Right lobe of liver (tissue), 6 donors: Measurements from ENCODE around the gene SORL1. TPM values are rescaled to one million over a fixed set of nuclear protein-coding genes. Genes with fewer than 3 reads are reported as not detected.

Experiments used
- ATAC-seq, 4 donors: fragments of 200-7000 bp; cut with Tn5 transposase; one replicate each; pipeline ENCODE4 v1.9.1; 2020; ENCODE audit warnings: mild to moderate bottlenecking in 4 of 4, moderate library complexity in 4 of 4
- DNase-seq, 3 donors: peaks; one replicate each; pipeline ENCODE4 v3.0.0-alpha.2; 2020
- H3K27ac ChIP-seq, 3 donors: fragments of 200-600 bp; one replicate each; pipeline ENCODE4 v1.8.0; 2022
- H3K27me3 ChIP-seq, 2 donors: fragments of 200-600 bp; one replicate each; pipeline ENCODE4 v1.8.0; 2022
- H3K36me3 ChIP-seq, 4 donors: fragments of 200-600 bp; sonication (generic) in 1 of 4; one replicate each; pipeline versions ENCODE4 v1.5.1 to v1.8.0; 2017 to 2022; ENCODE audit warnings: control low read depth in 1 of 4
- H3K4me1 ChIP-seq, 4 donors: fragments of 200-600 bp; sonication (generic) in 1 of 4; one replicate each; pipeline versions ENCODE4 v1.5.1 to v1.8.0; 2017 to 2022; ENCODE audit warnings: control low read depth in 1 of 4
- H3K4me3 ChIP-seq, 3 donors: fragments of 200-600 bp; one replicate each; pipeline ENCODE4 v1.8.0; 2022
- H3K9me3 ChIP-seq, 4 donors: fragments of 200-600 bp; sonication (generic) in 1 of 4; one replicate each; pipeline versions ENCODE4 v1.5.1 to v1.8.0; 2017 to 2022; ENCODE audit warnings: control low read depth in 1 of 4
- CTCF ChIP-seq, 4 donors: fragments of 200-600 bp in 3 of 4; fragments of 450-650 bp in 1 of 4; IDR thresholded peaks; one replicate each; pipeline versions ENCODE4 v1.5.1 to v1.8.0; 2016 to 2022; ENCODE audit warnings: antibody characterized with exemption in 4 of 4, mild to moderate bottlenecking in 2 of 4
- POLR2A ChIP-seq: fragments of 450-650 bp; IDR thresholded peaks from one replicate; pipeline ENCODE4 v1.6.1; 2017; ENCODE audit warnings: antibody characterized with exemption, mild to moderate bottlenecking
- WGBS: methylation state at CpG from one replicate; pipeline ENCODE4 v1.1.6; 2018; ENCODE audit warnings: low coverage, low lambda C conversion rate; ENCODE audit not compliant: insufficient coverage; ENCODE audit errors: missing lambda C conversion rate; 5-methylcytosine and 5-hydroxymethylcytosine counted together
- intact Hi-C, 2 donors: fragments of 100-400 bp; cut with DNase I; formaldehyde crosslinking; loops; one replicate each; pipeline versions ENCODE4 v1.11.2 to v1.14.1; 2022
- total RNA-seq, 6 experiments: library from RNA; depleted of rRNA in 2 of 6; stranded (reverse); fragments of >200 nt in 2 of 6; fragmentation: NEBNext Ultra II Directional in 3 of 6; extraction: Animal tissue kit (Norgen Biotek cat#: 25700) in 3 of 6; gene quantifications; one replicate each; pipeline versions ENCODE4 v1.1.0 to v1.2.4, GENCODE V29; 2016 to 2023
- donor health status: DM: no; HTN: yes; CAD: no.
- donor health status: DM: no; HTN: no; CAD: no.
- donor health status: DM: no; HTN: no; CAD: no.
- donor health status: DM: no; HTN: yes; CAD: no.
- donor health status: DM: no; HTN: yes; CAD: no.

The SORL1 gene
- total RNA-seq, 6 experiments from 2014 or later = 45.2 to 137 (median 73.8) TPM

GRCh38 chr11:121626507-121626875, 174.4 kb downstream of the SORL1 start:
- TF ChIP-seq CTCF (IDR thresholded peaks at IDR 0.05) (no peak), POLR2A (no peak)
- H3K36me3 ChIP-seq = peaks cover 0 to 98% (median 40%) of the 10 kb centered on the region in 4 donors
- H3K27ac ChIP-seq = no peak overlapping the region
- no peak overlapping the region for H3K4me3 ChIP-seq
- no peaks in the 10 kb centered on the region for H3K9me3 ChIP-seq
- DNase-seq = no peak
- no peak for ATAC-seq
- no peaks in the 10 kb centered on the region for H3K4me1 ChIP-seq
- intact Hi-C loops = no loop called here
- WGBS = 74% methylated on average over 4 of the region's 4 CpGs
- H3K27me3 ChIP-seq = no peaks in the 10 kb centered on the region

GRCh38 chr11:121626980-121627379, 174.9 kb downstream of the SORL1 start:
- Histone ChIP-seq H3K36me3 (peaks cover 0 to 98% (median 38%) of the 10 kb centered on the region in 4 donors), H3K4me1 (no peaks in the 10 kb centered on the region), H3K27me3 (no peaks in the 10 kb centered on the region), H3K9me3 (no peaks in the 10 kb centered on the region), H3K27ac (no peak overlapping the region), H3K4me3 (no peak overlapping the region)
- DNase-seq (no peak), ATAC-seq (no peak)
- intact Hi-C loops = no loop called here
- WGBS = 58% methylated on average over 2 of the region's 2 CpGs
- TF ChIP-seq POLR2A (no peak), CTCF (IDR thresholded peaks at IDR 0.05) (no peak)

- 50% methylated on average over 1 of the region's 1 CpG for WGBS
- DNase-seq (no peak), ATAC-seq (no peak)
- no peak overlapping the region for H3K27ac ChIP-seq
- no peak overlapping the region for H3K4me3 ChIP-seq
- peaks cover 0 to 80% (median 29%) of the 10 kb centered on the region in 4 donors for H3K36me3 ChIP-seq
- no peaks in the 10 kb centered on the region for H3K27me3 ChIP-seq
- H3K9me3 ChIP-seq = no peaks in the 10 kb centered on the region
- no peaks in the 10 kb centered on the region for H3K4me1 ChIP-seq
- TF ChIP-seq CTCF (IDR thresholded peaks at IDR 0.05) = no peak
- TF ChIP-seq POLR2A = no peak
- intact Hi-C loops = no loop called here
Measured at GRCh38 chr11:121630041-121630440, 177.9 kb downstream of the SORL1 start.

GRCh38 chr11:121631456-121631855, 179.3 kb downstream of the SORL1 start:
- Histone ChIP-seq H3K4me3 (no peak overlapping the region), H3K4me1 (no peaks in the 10 kb centered on the region), H3K9me3 (no peaks in the 10 kb centered on the region), H3K36me3 (peaks cover 0 to 66% (median 24%) of the 10 kb centered on the region in 4 donors), H3K27me3 (no peaks in the 10 kb centered on the region), H3K27ac (no peak overlapping the region)
- no peak for TF ChIP-seq CTCF (IDR thresholded peaks at IDR 0.05)
- TF ChIP-seq POLR2A = no peak
- no peak for ATAC-seq
- intact Hi-C loops = no loop called here
- 96% methylated on average over 2 of the region's 2 CpGs for WGBS
- DNase-seq = no peak

- intact Hi-C loops = no loop called here
Measured at GRCh38 chr11:121634273-121634672, 182.2 kb downstream of the SORL1 start.

More at GRCh38 chr11:121634273-121634672, 182.2 kb downstream of the SORL1 start:
- Histone ChIP-seq H3K27me3 (no peaks in the 10 kb centered on the region), H3K27ac (no peak overlapping the region), H3K4me1 (no peaks in the 10 kb centered on the region), H3K4me3 (no peak overlapping the region), H3K36me3 (peaks cover 0 to 37% (median 9%) of the 10 kb centered on the region in 4 donors), H3K9me3 (no peaks in the 10 kb centered on the region)
- 71% methylated on average over 2 of the region's 5 CpGs for WGBS
- ATAC-seq (peak in 2 of 4 donors; percentile 26 to 41), DNase-seq (no peak)
- TF ChIP-seq POLR2A (no peak), CTCF (IDR thresholded peaks at IDR 0.05) (no peak)
